Germinal center (tissue), 1 donor: ENCODE results near the gene PTPRM.

ENCODE experiments used
- DNase-seq: peaks from one replicate; pipeline ENCODE4 v3.0.0; 2012; ENCODE audit warnings: mixed read lengths, low spot score

PTPRM gene

DNA sequence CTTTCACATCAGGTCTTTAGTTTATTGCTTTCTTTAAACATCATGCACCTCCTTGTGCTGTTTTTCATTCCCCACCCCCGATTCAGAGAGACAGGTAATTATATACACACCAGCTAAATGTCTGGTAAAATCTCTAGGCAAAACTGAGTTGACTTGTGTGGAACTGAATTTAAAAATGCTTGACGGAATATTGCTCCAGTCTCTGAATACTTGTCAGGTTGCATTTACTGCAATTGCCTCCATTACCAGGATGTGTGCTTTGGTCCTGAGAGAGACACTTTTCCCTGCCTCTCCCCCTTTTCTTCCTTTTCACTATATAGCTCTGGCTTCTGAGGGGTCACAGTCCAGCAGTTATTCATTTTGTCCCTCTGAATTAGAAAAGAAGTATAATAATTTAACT lies 104.0 kb downstream of the PTPRM start:
- no peak for DNase-seq

DNA sequence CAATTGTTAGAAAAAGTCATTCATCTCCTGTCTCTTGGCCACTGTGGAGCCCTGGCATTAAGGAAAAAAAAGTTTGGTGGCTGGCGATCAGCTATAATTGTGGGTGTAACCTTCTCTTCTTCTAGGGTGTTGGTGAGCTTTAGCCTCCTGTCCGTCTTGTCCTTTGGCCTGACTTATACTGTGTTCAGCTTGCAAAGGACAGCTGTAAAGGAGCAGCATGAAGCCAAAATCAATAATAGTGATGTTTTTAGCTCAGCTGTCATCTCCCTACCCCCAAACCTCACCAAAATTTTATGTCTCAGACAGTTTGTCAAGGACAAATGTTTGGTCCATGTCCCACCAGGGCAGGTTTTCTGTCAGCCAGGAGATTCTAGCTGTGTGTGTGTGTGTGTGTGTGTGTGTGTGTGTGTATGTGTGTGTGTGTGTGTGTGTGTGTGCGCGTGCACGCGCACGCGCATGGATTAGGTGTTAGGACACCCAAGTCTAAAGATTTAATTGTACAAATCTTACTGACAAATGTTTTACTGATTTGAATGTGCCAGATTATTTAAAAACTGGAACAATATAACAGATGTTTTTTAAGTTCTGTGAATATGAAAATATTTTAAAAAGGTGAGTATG lies 109.2 kb downstream of the PTPRM start:
- DNase-seq, result no peak

DNA sequence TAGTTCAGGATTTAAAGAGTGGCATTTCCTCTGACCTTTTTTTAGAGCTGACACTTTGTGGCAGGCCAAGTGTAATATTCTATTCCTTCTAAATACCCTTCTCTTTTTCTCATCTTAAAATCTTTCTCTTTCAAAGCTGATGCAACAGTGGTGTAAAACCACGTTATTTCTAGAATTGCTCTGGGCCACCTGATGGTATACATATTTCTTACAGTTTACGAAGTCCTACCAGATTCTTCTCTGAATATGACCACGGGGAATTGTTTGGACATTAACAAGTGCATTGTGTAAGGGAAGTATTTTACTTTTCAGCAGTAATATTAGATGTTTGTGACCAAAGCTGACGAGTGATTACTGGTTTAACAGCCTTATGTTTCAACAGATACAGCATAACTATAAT lies 109.9 kb downstream of the PTPRM start:
- DNase-seq, result no peak

DNA sequence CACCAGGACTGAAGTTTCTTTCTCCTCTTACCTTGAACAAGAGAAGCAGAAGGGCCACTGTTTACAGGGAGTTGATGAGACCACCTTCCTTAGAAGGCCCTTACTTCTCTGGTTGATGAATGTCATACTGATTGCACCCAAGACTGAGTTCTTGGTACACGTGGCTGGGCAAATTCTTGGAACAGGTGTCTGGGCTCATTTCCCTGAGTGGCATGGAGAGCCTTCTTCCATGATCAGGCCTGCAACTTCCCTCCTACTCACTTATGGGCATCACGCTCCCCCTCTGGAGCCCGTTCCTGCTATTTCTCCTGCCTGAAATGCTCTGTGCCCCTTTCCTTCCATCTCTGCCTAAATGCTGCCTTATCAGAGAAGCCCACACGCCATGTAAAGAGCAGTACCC lies 110.3 kb downstream of the PTPRM start:
- DNase-seq, result no peak

DNA sequence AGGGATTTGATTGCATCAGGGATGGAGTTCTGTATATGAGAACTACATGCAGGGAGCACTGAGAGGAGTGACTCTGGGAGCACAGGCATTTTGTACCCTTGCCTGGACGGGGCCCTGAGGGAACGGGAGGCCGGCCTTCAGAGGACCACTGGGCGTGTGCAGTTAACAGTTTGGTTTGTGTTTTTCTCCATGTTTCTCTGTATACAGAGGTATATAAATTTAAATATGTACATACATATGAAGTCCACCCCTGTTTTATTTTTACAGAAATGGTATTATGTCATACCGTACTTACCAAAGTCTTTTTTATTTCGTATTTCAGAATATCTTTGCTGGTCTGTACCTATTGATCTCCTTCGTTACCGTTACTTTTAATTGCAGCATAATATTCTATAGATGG lies 111.3 kb downstream of the PTPRM start:
- no peak for DNase-seq

DNA sequence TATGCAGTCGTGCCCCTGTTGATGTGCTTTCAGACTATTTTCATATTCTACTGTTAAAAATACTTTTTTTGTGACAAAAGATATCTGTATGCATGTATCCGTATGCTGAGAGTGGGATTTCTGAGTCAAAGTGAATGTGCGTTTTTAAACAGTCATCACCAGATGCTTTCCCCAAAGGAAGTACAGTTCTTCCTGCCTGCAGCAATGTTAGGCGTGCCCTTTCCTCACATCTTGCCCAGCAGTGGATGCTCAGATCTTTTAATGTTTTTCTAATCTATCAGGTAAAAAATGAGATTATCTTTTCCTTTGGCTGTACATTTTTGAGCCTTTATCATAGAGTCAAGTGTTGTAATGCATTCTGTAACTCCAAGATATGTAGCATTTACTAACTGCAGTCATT lies 111.7 kb downstream of the PTPRM start:
- DNase-seq, result no peak

DNA sequence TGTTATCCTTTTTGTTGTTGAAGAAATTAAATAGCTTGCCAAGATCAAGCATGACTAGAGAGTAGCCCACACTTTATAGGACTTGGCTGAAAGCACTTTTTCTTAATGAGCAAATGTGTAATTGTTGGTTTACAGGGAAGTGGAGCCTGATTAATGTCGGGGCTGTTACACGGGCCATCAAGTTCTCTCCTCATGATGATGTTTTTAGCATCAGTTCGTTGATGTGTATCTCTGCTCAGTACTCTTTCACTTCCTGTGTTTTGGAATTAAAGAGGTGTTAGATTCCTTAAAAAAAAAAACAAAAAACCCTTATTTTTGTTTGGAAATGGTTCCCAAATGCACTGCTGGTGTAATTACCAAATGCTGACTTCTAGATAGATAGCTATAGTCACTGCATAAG lies 114.2 kb downstream of the PTPRM start:
- no peak for DNase-seq

DNA sequence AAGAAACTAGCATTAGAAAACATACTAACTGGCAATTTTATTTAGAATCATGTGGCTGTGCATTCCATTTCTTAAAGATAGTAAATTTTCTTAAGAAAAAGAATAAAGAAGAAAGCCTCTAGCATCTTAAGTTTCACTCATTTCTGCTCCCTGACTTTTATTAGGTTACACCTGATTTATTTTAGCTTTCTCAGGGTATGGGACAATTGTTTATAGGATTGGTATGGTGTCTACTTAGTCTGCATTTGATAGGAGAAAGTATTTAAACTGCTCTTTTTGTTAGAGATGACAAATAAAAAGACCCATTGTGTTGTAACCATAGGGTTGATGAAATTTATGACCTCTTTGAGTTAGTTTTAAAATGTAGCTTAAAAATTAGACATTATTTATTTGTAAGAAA lies 115.2 kb downstream of the PTPRM start:
- DNase-seq, result no peak

DNA sequence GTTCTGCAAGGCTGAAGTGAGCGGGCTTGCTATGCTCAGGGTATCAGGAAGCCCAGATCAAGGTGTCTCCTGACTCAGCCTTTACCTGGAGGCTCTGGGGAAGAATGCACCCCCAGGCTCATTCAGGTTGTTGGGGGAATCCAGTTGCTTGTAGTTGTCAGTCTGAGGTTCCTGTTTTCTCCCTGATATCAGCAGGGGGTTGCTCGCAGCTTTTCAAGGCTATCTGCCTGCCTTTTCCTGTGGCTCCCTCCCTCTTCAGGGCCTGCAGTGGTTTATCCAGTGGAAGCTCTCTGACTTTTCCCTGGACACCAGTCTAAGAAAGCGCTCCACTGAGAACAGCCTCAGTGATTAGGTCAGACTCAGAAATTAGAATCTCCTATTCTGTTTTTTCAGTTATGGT lies 116.6 kb downstream of the PTPRM start:
- no peak for DNase-seq

DNA sequence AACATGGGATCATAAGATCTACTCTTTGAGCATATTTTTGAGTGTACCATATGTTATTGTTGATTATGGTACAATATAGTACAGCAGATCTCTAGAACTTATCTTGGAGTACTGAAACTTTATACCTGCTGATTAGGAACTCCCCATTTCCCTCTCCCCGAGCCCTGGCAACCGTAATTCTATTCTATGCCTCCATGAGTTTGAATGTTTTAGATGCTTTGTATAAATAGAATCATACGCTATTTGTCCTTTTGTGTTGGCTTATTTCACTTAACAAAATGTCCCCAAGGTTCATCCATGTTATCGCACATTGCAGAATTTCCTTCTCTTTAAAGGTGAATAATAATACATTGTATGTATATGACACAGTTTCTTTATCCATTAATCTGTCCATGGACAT lies 117.2 kb downstream of the PTPRM start:
- no peak for DNase-seq

DNA sequence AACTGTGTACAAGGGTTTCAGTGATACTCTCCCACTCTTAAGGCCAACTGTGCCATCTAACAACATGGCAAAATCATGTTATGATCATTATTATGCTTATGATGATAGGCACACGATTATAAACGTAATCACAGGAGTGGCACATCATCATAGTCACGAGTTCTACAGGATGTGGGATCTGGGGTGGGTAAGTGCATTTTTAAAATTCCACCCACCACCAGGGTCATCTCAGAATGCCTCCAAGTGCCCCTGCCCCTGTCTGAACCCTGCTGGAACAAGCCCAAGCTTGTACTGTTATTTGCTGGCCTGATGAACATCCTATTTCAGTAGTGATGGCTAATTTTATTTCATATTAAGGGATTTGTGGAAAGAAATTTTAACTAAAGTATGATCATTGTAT lies 117.8 kb downstream of the PTPRM start:
- no peak for DNase-seq

DNA sequence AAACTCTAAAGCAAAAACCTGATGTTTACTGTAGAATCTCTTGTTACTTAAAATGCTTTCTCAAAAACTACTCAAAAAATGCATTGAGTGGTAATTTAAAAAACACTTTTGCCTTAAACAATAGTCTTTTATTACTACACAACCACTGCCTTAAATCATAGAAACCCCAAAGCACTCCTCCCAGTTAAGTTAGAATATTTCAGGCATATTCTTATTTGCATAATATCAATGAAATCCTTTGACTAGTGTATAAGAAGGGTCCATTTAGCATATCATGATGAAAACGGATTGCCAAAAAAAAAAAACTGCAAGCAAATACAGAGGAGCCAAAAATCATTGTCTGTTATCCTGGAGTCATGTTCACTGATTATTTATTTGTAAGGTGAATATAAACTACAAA lies 119.2 kb downstream of the PTPRM start:
- DNase-seq, result no peak

DNA sequence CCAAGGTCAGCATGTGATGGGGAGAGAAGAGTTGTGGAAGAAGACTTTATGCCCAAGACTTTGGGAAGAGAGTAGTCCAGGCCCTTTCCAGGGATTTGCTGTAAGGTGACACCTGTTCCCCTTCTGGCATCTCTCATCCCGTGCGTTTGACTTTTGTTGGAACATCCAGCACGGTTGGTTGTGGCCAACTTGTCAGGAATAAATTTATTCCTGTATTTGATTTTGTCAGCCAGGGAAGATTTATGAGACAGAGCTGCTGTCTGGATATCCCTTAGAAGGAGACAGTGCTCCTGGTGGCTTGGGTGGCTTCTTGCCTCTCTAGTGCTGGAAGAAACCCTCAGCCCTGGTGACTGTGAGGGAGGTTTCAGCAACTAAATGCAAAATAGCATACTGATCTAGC lies 121.5 kb downstream of the PTPRM start:
- no peak for DNase-seq

DNA sequence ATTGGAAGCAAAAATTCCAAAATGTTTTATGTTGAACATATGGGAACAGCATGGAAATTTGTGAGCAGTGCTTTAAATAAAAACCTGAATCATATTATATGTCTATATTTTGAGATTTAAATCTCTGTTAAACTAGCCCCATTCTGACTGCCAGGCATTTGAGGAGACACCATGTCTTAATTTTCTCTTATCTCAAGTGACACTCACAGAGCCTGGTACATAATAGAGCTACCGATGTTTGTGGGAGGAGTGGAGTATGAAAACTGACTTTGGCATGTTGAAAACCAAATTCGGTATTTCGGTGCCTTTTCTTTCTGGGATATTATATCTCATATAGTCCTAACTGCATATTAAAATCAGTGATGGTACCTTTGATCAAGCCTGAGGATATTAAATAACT lies 124.1 kb downstream of the PTPRM start:
- no peak for DNase-seq

DNA sequence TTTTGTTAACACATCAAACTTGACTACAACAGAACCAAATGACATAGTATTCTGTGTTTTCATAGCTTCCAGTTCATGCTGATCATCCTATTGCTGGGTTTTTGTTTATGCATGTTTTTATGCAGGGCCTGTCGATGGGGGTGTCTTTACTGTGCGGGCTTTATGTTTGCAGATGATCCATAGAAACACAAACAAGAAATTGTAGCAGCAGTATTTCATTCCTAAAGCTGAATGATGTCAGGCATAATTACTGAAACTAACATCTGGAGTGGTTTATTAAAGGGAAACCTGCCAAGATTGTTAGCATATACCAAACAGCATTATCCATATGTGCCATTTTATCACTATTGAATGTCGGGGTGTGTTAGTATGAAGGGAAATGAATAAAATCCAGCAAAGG lies 129.7 kb downstream of the PTPRM start:
- DNase-seq, result no peak

DNA sequence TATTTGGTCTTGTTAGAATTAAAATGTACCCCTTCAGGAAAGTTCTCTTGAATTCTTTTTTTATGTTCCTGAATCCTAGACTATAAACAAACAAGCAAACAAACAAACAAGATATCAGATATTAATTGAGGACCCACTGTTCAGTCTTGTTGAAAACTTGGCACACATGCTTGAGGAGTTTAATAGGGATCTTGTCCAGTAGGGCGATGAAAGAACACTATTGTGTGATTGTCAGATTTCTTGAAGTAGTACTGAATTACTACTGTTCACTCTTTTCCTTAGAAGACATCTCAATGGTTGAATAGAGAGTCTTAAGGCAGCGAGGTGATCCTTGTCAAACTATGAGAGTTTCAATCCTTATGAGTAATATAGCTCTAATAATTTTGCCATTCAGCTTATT lies 130.2 kb downstream of the PTPRM start:
- DNase-seq, result no peak

DNA sequence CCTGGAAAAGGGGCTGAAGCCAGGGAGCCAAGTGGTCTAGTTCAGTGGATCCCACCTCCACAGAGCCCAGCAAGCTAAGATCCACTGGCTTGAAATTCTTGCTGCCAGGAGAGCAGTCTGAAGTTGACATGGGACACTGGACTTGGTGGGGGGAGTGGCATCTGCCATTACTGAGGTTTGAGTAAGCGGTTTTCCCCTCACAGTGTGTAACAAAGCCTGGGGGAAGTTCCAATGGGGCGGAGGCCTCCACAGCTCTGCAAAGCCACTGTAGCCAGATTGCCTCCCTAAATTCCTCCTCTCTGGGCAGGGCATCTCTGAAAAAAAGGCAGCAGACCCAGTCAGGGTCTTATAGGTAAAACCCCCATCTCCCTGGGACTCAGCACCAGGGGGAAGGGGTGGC lies 144.4 kb downstream of the PTPRM start:
- no peak for DNase-seq

DNA sequence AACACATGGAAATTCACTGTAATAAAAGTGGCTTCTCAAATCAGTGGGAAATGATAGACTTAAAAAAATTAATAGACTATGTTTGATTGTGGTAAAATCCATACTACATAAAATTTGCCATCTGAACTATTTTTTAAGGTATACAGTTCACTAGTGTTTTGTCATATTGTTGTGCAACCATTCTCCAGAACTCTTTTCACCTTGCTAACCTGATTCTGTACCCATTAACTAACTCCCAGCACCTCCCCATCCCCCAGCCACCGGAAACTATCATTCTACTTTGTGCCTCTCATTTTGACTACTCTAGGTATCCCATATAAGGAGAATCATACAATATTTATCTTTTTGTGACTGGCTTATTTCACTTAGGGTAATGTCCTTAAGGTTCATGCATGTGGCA lies 153.3 kb downstream of the PTPRM start:
- no peak for DNase-seq

DNA sequence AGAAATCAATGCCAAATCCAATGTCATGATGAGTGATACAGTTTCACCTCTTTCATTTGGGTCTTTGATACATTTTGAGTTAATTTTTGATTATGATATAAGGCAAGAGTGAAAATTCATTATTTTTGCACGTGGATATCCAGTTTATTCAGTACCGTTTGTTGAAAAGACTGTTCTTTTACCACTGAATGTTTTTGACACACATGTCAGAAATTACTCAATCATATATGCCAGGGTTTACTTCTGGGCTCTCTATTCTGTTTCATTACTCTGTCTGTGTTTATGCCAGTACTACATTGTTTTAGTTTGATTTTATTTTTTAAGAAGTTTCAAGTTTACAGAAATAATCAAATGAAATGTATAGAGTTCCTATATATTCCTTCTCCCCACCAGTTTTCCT lies 154.4 kb downstream of the PTPRM start:
- DNase-seq, result no peak

DNA sequence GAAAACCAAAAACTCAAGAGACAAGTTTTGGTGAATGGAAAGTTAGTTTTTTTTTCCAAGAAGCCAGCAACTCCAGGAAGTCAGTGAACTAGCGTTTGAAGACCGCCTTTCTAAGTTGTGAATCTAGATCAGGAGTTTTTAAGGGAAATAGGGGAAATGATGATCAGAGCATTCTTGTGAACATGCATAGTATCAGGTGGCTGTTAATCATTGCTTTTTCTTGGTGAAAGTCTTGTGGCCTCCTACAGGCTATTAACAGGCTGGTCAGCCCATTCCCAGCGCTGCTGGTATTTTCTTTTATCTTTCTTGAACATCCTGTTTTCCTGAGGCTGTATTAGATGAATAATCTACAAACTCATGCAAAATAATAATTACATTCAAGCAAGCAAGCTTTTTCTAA lies 155.8 kb downstream of the PTPRM start:
- DNase-seq, result no peak

DNA sequence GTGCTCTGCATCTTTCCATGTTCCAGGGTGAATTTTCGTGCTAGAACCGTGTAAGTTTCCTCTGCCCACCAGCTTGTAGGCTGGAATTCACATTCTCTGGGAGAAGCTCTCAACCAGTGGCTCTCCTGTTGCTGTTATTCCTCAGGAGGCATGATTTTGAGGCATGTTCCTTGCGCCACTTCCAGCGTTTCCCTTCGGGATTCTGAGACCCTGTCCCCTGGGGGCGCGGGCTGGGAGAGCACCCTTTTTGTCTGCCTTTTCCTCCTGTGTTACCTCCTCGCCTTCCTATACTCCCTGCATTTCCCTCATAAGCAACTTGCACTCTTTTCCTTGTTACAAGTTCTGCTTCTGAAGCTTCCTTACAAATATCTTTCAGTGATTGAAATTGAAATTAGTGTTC lies 156.4 kb downstream of the PTPRM start:
- DNase-seq, result no peak

DNA sequence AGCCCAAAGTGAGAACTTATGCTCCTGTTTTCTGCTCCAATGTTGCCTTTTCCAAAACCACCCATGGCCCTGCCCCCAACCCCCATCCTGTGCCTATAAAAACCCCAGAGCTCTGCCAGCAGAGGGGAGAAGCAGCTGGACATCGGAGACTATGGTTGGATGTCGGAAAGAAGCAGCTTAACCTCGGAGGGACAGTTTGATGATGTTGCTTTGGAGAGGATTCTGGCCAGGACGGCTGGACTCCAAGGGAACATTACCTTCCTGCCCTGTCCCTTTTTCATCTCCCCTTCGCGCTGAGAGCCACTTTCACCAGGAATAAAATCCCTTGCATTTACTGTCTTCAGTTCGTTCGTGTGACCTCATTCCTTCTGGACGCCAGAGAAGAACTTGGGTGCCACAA lies 158.4 kb downstream of the PTPRM start:
- no peak for DNase-seq

DNA sequence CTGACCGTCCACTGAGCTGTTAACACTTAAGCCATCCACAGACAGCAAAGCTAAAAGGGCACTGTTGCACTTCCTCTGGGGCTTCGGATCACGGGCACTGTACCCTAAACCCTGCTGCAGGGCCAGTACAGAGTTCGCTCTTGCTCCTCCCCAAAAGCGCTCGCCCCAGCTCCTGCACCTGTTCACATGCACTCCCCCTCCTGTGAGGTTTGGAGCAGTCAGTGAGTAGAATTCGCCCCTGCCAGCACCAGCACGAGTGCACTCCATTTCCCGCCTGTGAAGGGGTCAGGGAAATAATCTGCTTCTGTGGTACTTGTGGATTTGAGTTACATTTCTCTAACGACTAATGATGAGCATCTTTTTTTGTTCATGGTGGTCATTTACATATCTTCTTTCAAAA lies 158.8 kb downstream of the PTPRM start:
- DNase-seq, result no peak

DNA sequence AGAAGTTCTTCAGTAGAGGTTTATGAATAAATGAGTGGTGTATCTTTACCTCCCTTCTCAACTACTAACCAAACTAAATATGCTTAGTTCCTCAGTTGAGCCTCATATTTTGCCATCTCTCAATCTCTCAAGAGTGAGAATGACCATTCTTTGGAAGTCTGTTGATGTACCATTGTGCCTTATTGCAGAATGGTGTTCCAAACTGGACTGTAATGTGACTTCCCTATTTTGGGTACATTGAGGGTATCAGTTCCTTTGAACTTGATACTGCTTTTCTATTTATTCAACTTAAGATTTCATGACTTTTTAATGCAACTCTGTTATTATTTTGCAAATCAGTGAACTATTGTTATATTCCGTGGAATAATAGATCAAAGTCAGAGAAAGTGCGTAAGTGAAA lies 159.4 kb downstream of the PTPRM start:
- no peak for DNase-seq
